ENCODE data around the gene ERG28. TPM values are rescaled to one million over a fixed set of nuclear protein-coding genes. Genes with fewer than 3 reads are reported as not detected.

Gene ERG28
- total and polyA plus RNA-seq, 2 of the 13 experiments (the other 11 are each of a cell fraction or from before 2014, with no cell fraction given), result 27.3 to 32.3 TPM

DNA sequence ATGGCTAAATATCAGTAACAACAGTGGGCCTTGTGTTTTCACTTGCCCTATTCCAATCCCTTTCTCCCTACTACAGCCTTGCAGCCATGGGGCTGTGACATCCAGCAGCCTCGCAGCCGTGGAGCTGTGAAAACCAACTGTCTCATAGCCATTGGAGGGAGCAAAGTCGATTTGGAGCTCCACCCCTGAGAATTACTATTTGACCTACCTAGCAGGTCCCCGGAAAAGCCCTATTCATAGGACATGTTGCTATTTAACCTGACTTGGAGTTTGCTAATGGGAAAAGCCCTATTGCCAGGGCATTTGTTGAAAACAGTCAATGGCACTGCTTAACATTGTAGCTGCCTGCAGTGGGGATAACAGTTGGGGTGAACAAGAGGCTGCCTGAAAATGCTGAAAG, 33.3 kb downstream of the ERG28 start (continued):
- TF ChIP-seq CBX1 (IDR thresholded peaks at IDR 0.05; ENCODE audit: low read depth) (peak; percentile 35), HOXD1 (CRISPR knock-in tag; IDR thresholded peaks at IDR 0.05) (no peak), CEBPG (CRISPR knock-in tag; IDR thresholded peaks at IDR 0.05) (0 out of 2 replicates have a peak, but pooled peaks have one; percentile 3), MED1 (CRISPR knock-in tag; IDR thresholded peaks at IDR 0.05) (peak; percentile 38; the same call in 1 of the 2 replicates), ZNF253 (CRISPR knock-in tag; IDR thresholded peaks at IDR 0.05; ENCODE audit: borderline replicate concordance) (no peak), ZNF224 (CRISPR knock-in tag; IDR thresholded peaks at IDR 0.05) (no peak), NR2F6 (IDR thresholded peaks at IDR 0.05) (no peak), NR2F6 (CRISPR knock-in tag; IDR thresholded peaks at IDR 0.05) (peak; percentile 61; the same call in 1 of the 2 replicates), ZNF138 (CRISPR knock-in tag; IDR thresholded peaks at IDR 0.05; ENCODE audit: low read depth) (no peak), ESRRA (CRISPR knock-in tag; IDR thresholded peaks at IDR 0.05; ENCODE audit: low read depth) (peak; percentile 59; the same call in 1 of the 2 replicates), HNRNPUL1 (IDR thresholded peaks at IDR 0.05; ENCODE audit: low read depth, low read length) (no peak), MTA3 (CRISPR knock-in tag; IDR thresholded peaks at IDR 0.05) (no peak), MXD4 (CRISPR knock-in tag; IDR thresholded peaks at IDR 0.05) (no peak), KDM5B (CRISPR knock-in tag; IDR thresholded peaks at IDR 0.05; ENCODE audit: borderline replicate concordance) (no peak), RBM39 (IDR thresholded peaks at IDR 0.05; ENCODE audit: low read depth, low read length, poor library complexity, severe bottlenecking) (no peak), AHR (CRISPR knock-in tag; IDR thresholded peaks at IDR 0.05) (no peak), SIN3B (IDR thresholded peaks at IDR 0.05; ENCODE audit: low read length) (no peak), LCORL (IDR thresholded peaks at IDR 0.05) (no peak), LCORL (CRISPR knock-in tag; IDR thresholded peaks at IDR 0.05) (no peak), NFKB2 (CRISPR knock-in tag; IDR thresholded peaks at IDR 0.05; ENCODE audit: borderline replicate concordance) (no peak), ZEB1 (IDR thresholded peaks at IDR 0.05; ENCODE audit: insufficient replicate concordance, low read depth) (no peak), ZNF432 (CRISPR knock-in tag; IDR thresholded peaks at IDR 0.05; ENCODE audit: borderline replicate concordance) (peak; percentile 99), ZNF652 (CRISPR knock-in tag; IDR thresholded peaks at IDR 0.05; ENCODE audit: borderline replicate concordance, low read depth) (no peak)
- TF ChIP-seq, protein P1, sequence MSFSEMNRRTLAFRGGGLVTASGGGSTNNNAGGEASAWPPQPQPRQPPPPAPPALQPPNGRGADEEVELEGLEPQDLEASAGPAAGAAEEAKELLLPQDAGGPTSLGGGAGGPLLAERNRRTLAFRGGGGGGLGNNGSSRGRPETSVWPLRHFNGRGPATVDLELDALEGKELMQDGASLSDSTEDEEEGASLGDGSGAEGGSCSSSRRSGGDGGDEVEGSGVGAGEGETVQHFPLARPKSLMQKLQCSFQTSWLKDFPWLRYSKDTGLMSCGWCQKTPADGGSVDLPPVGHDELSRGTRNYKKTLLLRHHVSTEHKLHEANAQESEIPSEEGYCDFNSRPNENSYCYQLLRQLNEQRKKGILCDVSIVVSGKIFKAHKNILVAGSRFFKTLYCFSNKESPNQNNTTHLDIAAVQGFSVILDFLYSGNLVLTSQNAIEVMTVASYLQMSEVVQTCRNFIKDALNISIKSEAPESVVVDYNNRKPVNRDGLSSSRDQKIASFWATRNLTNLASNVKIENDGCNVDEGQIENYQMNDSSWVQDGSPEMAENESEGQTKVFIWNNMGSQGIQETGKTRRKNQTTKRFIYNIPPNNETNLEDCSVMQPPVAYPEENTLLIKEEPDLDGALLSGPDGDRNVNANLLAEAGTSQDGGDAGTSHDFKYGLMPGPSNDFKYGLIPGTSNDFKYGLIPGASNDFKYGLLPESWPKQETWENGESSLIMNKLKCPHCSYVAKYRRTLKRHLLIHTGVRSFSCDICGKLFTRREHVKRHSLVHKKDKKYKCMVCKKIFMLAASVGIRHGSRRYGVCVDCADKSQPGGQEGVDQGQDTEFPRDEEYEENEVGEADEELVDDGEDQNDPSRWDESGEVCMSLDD (CRISPR knock-in tag; IDR thresholded peaks at IDR 0.05; ENCODE audit: borderline replicate concordance), result no peak
- TF ChIP-seq, protein P2, sequence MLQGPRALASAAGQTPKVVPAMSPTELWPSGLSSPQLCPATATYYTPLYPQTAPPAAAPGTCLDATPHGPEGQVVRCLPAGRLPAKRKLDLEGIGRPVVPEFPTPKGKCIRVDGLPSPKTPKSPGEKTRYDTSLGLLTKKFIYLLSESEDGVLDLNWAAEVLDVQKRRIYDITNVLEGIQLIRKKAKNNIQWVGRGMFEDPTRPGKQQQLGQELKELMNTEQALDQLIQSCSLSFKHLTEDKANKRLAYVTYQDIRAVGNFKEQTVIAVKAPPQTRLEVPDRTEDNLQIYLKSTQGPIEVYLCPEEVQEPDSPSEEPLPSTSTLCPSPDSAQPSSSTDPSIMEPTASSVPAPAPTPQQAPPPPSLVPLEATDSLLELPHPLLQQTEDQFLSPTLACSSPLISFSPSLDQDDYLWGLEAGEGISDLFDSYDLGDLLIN (CRISPR knock-in tag; IDR thresholded peaks at IDR 0.05; ENCODE audit: borderline replicate concordance), result no peak
- TF ChIP-seq, protein P3, sequence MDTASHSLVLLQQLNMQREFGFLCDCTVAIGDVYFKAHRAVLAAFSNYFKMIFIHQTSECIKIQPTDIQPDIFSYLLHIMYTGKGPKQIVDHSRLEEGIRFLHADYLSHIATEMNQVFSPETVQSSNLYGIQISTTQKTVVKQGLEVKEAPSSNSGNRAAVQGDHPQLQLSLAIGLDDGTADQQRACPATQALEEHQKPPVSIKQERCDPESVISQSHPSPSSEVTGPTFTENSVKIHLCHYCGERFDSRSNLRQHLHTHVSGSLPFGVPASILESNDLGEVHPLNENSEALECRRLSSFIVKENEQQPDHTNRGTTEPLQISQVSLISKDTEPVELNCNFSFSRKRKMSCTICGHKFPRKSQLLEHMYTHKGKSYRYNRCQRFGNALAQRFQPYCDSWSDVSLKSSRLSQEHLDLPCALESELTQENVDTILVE (CRISPR knock-in tag; IDR thresholded peaks at IDR 0.05), result no peak
- TF ChIP-seq, protein P4, sequence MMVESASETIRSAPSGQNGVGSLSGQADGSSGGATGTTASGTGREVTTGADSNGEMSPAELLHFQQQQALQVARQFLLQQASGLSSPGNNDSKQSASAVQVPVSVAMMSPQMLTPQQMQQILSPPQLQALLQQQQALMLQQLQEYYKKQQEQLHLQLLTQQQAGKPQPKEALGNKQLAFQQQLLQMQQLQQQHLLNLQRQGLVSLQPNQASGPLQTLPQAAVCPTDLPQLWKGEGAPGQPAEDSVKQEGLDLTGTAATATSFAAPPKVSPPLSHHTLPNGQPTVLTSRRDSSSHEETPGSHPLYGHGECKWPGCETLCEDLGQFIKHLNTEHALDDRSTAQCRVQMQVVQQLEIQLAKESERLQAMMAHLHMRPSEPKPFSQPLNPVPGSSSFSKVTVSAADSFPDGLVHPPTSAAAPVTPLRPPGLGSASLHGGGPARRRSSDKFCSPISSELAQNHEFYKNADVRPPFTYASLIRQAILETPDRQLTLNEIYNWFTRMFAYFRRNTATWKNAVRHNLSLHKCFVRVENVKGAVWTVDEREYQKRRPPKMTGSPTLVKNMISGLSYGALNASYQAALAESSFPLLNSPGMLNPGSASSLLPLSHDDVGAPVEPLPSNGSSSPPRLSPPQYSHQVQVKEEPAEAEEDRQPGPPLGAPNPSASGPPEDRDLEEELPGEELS (CRISPR knock-in tag; IDR thresholded peaks at IDR 0.05), result no peak

Measured in HepG2 (cell line).